Amniotic stem cell (primary cell): ENCODE measurements around the gene NODAL.
A peak's percentile ranks its signal among the peaks of the same experiment; 100 is the strongest.

Experiments used
- DNase-seq: peaks from one replicate; lab custom pipeline; 2025; lab: John Stamatoyannopoulos, UW

NODAL gene

GRCh38 chr10:70432561-70433263, 8.8 kb downstream of the NODAL start:
- DNase-seq: no peak

- DNase-seq: no peak
Observed at GRCh38 chr10:70432101-70432500, 9.4 kb downstream of the NODAL start.

GRCh38 chr10:70430493-70431445, 10.7 kb downstream of the NODAL start:
- no peak for DNase-seq

- DNase-seq: no peak
Observed at GRCh38 chr10:70426823-70427222, 14.7 kb downstream of the NODAL start.

- no peak for DNase-seq
Observed at GRCh38 chr10:70425096-70425495, 16.4 kb downstream of the NODAL start.

- no peak for DNase-seq
Observed at GRCh38 chr10:70424320-70424719, 17.2 kb downstream of the NODAL start.

- DNase-seq: no peak
Observed at GRCh38 chr10:70418713-70419112, 22.8 kb downstream of the NODAL start.

- no peak for DNase-seq
Observed at GRCh38 chr10:70418229-70418628, 23.3 kb downstream of the NODAL start.

- no peak for DNase-seq
Observed at GRCh38 chr10:70417568-70417967, 23.9 kb downstream of the NODAL start.

- no peak for DNase-seq
Observed at GRCh38 chr10:70412356-70412755, 29.1 kb downstream of the NODAL start.

- no peak for DNase-seq
Observed at GRCh38 chr10:70410608-70411007, 30.9 kb downstream of the NODAL start.

GRCh38 chr10:70409772-70410171, 31.7 kb downstream of the NODAL start:
- DNase-seq: no peak

GRCh38 chr10:70405037-70405824, 36.2 kb downstream of the NODAL start:
- DNase-seq: peak; percentile 62

- DNase-seq: no peak
Observed at GRCh38 chr10:70404787-70405036, 36.8 kb downstream of the NODAL start.

GRCh38 chr10:70404036-70404786, 37.3 kb downstream of the NODAL start, which contains the start of gene EIF4EBP2:
Gene EIF4EBP2 (plus strand): TSS chr10:70404145. CDS start chr10:70404402, 257 bp downstream.
- DNase-seq: peak; percentile 91

- DNase-seq: no peak
Observed at GRCh38 chr10:70403483-70404035, 37.9 kb downstream of the NODAL start.

- no peak for DNase-seq
Observed at GRCh38 chr10:70399177-70399576, 42.3 kb downstream of the NODAL start.

GRCh38 chr10:70396140-70396539, 45.3 kb downstream of the NODAL start:
- no peak for DNase-seq

- DNase-seq: no peak
Observed at GRCh38 chr10:70391654-70392053, 49.8 kb downstream of the NODAL start.
